RKO (cell line): Measurements from ENCODE around the gene NFX1.
A peak's percentile ranks its signal among the peaks of the same experiment; 100 is the strongest.
"Not testable (repeated sequence)": the region's sequence is repeated elsewhere in the genome, so short reads cannot be mapped to it uniquely, and the experiment has no call there.

Experiments used
- DNase-seq: peaks from one replicate; pipeline ENCODE4 v3.0.0-alpha.2; 2016; ENCODE audit warnings: low spot score

NFX1 gene

GRCh38 chr9:33310748-33311147 is 20.4 kb downstream of the NFX1 start:
- DNase-seq, result no peak

GRCh38 chr9:33311953-33312352 is 21.6 kb downstream of the NFX1 start:
- DNase-seq, result no peak

- DNase-seq, result no peak
These were observed 25.1 kb downstream of the NFX1 start for GRCh38 chr9:33315371-33315770.

- DNase-seq, result not testable (repeated sequence)
These were observed 26.8 kb downstream of the NFX1 start for GRCh38 chr9:33317136-33317535.

GRCh38 chr9:33318225-33318624 is 27.9 kb downstream of the NFX1 start:
- DNase-seq, result no peak

- no peak for DNase-seq
These were observed 28.5 kb downstream of the NFX1 start for GRCh38 chr9:33318781-33319180.

- DNase-seq, result no peak
These were observed 29.9 kb downstream of the NFX1 start for GRCh38 chr9:33320230-33320567.

- DNase-seq, result peak; percentile 57
These were observed 30.4 kb downstream of the NFX1 start for GRCh38 chr9:33320568-33321261.

- peak; percentile 34 for DNase-seq
These were observed 38.8 kb downstream of the NFX1 start for GRCh38 chr9:33329117-33329563.

GRCh38 chr9:33329979-33330378 is 39.7 kb downstream of the NFX1 start:
- DNase-seq, result no peak

- DNase-seq, result no peak
These were observed 41.1 kb downstream of the NFX1 start for GRCh38 chr9:33331377-33331891.

- DNase-seq, result no peak
These were observed 41.7 kb downstream of the NFX1 start for GRCh38 chr9:33332011-33332410.

- not testable (repeated sequence) for DNase-seq
These were observed 42.6 kb downstream of the NFX1 start for GRCh38 chr9:33332956-33333355.

GRCh38 chr9:33340186-33340585 is 49.9 kb downstream of the NFX1 start:
- DNase-seq, result no peak

GRCh38 chr9:33341182-33341581 is 50.9 kb downstream of the NFX1 start:
- no peak for DNase-seq

- DNase-seq, result no peak
These were observed 53.8 kb downstream of the NFX1 start for GRCh38 chr9:33344145-33344544.

- DNase-seq, result no peak
These were observed 56.2 kb downstream of the NFX1 start for GRCh38 chr9:33346564-33346963.

- DNase-seq, result no peak
These were observed 58.7 kb downstream of the NFX1 start for GRCh38 chr9:33348998-33349397.

GRCh38 chr9:33349743-33350142 is 59.4 kb downstream of the NFX1 start:
- no peak for DNase-seq

- peak; percentile 47 for DNase-seq
These were observed 60.0 kb downstream of the NFX1 start for GRCh38 chr9:33350310-33350709.

GRCh38 chr9:33351547-33351946 is 61.2 kb downstream of the NFX1 start:
- no peak for DNase-seq

- no peak for DNase-seq
These were observed 64.4 kb downstream of the NFX1 start for GRCh38 chr9:33354651-33355211.

- DNase-seq, result no peak
These were observed 65.6 kb downstream of the NFX1 start for GRCh38 chr9:33355933-33356332.

- DNase-seq, result not testable (repeated sequence)
These were observed 68.3 kb downstream of the NFX1 start for GRCh38 chr9:33358641-33359040.
